Smooth muscle cell (in vitro differentiated cells): ENCODE data around the gene C2CD4B. TPM values are rescaled to one million over a fixed set of nuclear protein-coding genes. Genes with fewer than 3 reads are reported as not detected.
A peak's percentile ranks its signal among the peaks of the same experiment; 100 is the strongest.

Source experiments
- DNase-seq: peaks from one replicate; lab custom pipeline; 2025; ENCODE audit not compliant: unreplicated experiment; lab: John Stamatoyannopoulos, UW
- H2AFZ ChIP-seq: fragments of 200-600 bp; sonication (generic); 2 replicates; pipeline ENCODE4 v1.6.0; 2016; ENCODE audit warnings: antibody characterized with exemption, low read depth, mild to moderate bottlenecking
- H3F3A ChIP-seq: fragments of 200-600 bp; sonication (generic); 2 replicates; pipeline ENCODE4 v1.6.0; 2017; ENCODE audit warnings: antibody characterized with exemption, low read depth
- H3K27ac ChIP-seq: fragments of 200-600 bp; sonication (generic); 2 replicates; pipeline ENCODE4 v1.5.1; 2016; ENCODE audit warnings: low read depth, mild to moderate bottlenecking
- H3K27me3 ChIP-seq: fragments of 200-600 bp; sonication (generic); 2 replicates; pipeline ENCODE4 v1.6.1; 2016; ENCODE audit warnings: low read depth, mild to moderate bottlenecking
- H3K36me3 ChIP-seq: fragments of 200-600 bp; sonication (generic); 2 replicates; pipeline ENCODE4 v1.5.1; 2016; ENCODE audit warnings: low read depth
- H3K4me1 ChIP-seq: fragments of 200-600 bp; sonication (generic); 2 replicates; pipeline ENCODE4 v1.5.1; 2016; ENCODE audit warnings: low read depth
- H3K4me2 ChIP-seq: fragments of 200-600 bp; sonication (generic); 2 replicates; pipeline ENCODE4 v1.6.0; 2016; ENCODE audit warnings: mild to moderate bottlenecking
- H3K4me3 ChIP-seq: fragments of 200-600 bp; sonication (generic); 2 replicates; pipeline ENCODE4 v1.5.1; 2016; ENCODE audit warnings: mild to moderate bottlenecking
- H3K79me2 ChIP-seq: fragments of 200-600 bp; sonication (generic); 2 replicates; pipeline ENCODE4 v1.6.0; 2016; ENCODE audit warnings: low read depth, mild to moderate bottlenecking
- H3K9ac ChIP-seq: fragments of 200-600 bp; sonication (generic); 2 replicates; pipeline ENCODE4 v1.6.0; 2016; ENCODE audit warnings: low read depth
- H3K9me3 ChIP-seq: fragments of 200-600 bp; sonication (generic); replicated peaks from 2 replicates; pipeline ENCODE4 v1.5.1; 2016; ENCODE audit warnings: low read depth
- H4K20me1 ChIP-seq: fragments of 200-600 bp; sonication (generic); 2 replicates; pipeline ENCODE4 v1.6.0; 2016; ENCODE audit warnings: low read depth
- WGBS: methylation state at CpG from one replicate; pipeline ENCODE4 v1.1.7; 2016; ENCODE audit warnings: low lambda C conversion rate; 5-methylcytosine and 5-hydroxymethylcytosine counted together
- polyA plus RNA-seq: library from polyadenylated mRNA; unstranded; fragments of >200 nt; fragmentation: Nextera tagmentation; extraction: Ambion mirVana; gene quantifications from 2 replicates; pipeline ENCODE4 v1.2.1, GENCODE V29; 2016
- total RNA-seq: library from RNA; depleted of rRNA; stranded (reverse); fragments of >200 nt; gene quantifications from 2 replicates; pipeline ENCODE4 v1.2.3, GENCODE V29; 2014
- TF ChIP-seq, protein P1 (sequence below): fragments of 200-600 bp; sonication (generic); IDR thresholded peaks from 2 replicates; pipeline ENCODE4 v1.5.1; 2017; ENCODE audit warnings: borderline replicate concordance, mild to moderate bottlenecking, antibody characterized with exemption; ENCODE audit not compliant: insufficient read depth, poor library complexity, severe bottlenecking

C2CD4B gene
- total and polyA plus RNA-seq, 2 experiments from 2014 or later = 0.71 to 0.81 TPM

DNA sequence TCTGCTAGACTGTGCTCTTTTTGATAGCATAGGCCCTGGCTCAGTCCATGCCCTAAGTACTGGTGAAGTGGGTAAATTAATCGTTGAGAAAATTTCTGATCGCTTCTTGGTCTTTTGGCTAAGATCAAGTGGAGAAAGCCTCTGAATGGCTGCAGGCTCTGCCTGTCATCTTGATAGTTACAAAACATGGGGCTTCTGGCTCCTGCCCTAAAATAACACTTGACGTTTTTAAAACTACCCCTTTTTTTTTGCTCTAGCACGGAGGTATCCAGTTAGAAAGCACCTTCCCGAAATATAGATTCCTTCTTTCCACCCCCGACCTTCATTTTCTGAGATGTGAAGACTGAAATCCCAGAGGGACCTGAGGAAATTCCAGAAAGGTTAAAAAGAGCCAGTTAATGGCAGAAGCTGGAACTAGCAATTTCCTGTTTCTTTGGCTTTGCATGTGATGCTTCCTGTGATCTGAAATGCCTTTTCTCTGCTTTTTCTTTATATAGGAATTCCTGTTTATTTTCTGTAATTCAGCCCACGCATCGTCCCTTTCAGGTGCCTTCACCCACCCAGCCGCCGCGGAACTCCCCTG lies 799 bp upstream of the C2CD4B start:
- 92% methylated on average over 11 of the region's 11 CpGs for WGBS
- Histone ChIP-seq H3K36me3 (no peaks in the 10 kb centered on the region), H3K4me2 (no peak overlapping the region), H3F3A (no peaks in the 10 kb centered on the region), H3K9ac (no peak overlapping the region), H3K9me3 (no peaks in the 10 kb centered on the region), H3K4me3 (no peak overlapping the region), H3K79me2 (no peaks in the 10 kb centered on the region), H3K27me3 (peaks cover 85% of the 10 kb centered on the region), H2AFZ (no peak overlapping the region), H3K27ac (no peak overlapping the region), H4K20me1 (no peaks in the 10 kb centered on the region), H3K4me1 (peaks cover 8% of the 10 kb centered on the region)
- TF ChIP-seq, protein P1, sequence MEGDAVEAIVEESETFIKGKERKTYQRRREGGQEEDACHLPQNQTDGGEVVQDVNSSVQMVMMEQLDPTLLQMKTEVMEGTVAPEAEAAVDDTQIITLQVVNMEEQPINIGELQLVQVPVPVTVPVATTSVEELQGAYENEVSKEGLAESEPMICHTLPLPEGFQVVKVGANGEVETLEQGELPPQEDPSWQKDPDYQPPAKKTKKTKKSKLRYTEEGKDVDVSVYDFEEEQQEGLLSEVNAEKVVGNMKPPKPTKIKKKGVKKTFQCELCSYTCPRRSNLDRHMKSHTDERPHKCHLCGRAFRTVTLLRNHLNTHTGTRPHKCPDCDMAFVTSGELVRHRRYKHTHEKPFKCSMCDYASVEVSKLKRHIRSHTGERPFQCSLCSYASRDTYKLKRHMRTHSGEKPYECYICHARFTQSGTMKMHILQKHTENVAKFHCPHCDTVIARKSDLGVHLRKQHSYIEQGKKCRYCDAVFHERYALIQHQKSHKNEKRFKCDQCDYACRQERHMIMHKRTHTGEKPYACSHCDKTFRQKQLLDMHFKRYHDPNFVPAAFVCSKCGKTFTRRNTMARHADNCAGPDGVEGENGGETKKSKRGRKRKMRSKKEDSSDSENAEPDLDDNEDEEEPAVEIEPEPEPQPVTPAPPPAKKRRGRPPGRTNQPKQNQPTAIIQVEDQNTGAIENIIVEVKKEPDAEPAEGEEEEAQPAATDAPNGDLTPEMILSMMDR = no peak
- DNase-seq = no peak

DNA sequence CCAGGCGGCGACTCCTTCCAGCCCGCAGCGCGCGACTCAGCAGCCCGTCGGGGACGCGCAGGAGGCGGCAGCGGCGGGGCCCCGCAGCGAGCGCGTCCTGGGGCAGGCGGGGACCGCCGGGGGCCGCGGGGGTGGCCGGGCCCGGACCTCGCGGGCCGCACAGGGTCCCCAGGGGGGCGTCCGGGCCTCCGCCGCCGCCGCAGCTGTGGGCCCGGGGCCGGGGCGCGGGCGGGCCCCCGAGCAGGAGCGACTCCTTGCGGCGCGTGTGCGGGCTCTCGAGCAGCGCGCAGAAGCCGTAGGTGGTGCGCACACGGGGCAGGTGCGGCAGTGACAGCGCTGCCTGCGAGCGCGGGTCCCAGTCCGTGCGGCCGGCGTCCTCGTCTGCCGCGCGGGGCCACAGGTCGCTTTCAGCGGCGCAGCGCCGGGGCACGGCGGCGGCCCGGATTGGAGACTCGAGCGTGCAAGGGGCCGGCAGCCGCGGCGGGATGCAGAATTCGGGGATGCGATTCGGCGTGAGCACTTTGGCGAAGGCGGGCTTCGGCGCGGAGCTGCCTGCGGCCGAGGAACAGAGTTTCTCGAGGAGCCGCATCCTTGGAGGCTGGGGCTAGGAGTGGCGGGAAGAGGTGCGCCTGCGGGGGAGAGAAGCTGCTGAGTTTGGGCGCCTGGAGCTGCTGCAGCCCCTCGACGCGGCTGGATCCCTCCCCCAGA lies 535 bp downstream of the C2CD4B start:
- Histone ChIP-seq H3K9ac (no peak overlapping the region), H3K9me3 (no peaks in the 10 kb centered on the region), H3K36me3 (no peaks in the 10 kb centered on the region), H4K20me1 (no peaks in the 10 kb centered on the region), H3K4me1 (peaks cover 8% of the 10 kb centered on the region), H3K27me3 (peaks cover 94% of the 10 kb centered on the region), H3K4me3 (peak overlapping the region; percentile 53), H3K79me2 (no peaks in the 10 kb centered on the region), H3K4me2 (peak overlapping the region; percentile 89), H3F3A (no peaks in the 10 kb centered on the region), H3K27ac (no peak overlapping the region), H2AFZ (no peak overlapping the region)
- DNase-seq = no peak
- 2% methylated on average over 63 of the region's 98 CpGs for WGBS
- TF ChIP-seq, protein P1 = peak; percentile 4

DNA sequence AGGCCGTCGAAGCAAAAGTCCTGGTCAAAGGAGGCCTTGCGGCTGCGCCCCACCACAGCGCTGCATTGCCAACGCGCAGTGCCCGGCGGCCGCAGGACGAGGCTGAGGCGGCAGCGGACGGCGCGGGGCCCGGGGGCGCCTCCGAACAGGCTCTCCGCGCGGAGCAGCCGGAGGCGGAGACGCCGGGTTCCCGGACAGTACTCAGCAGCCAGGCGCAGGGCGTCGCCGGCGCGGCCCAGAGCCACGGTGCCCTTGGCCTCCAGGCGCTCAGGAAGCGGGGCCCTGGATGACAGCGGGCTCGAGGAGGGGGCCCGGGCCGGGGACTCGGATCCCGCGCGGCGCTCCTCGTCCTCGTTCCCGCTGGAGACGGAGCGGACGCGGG lies 1.1 kb downstream of the C2CD4B start:
- Histone ChIP-seq H3K9me3 (no peaks in the 10 kb centered on the region), H3K79me2 (no peaks in the 10 kb centered on the region), H2AFZ (peak overlapping the region; percentile 54), H3K4me1 (peaks cover 8% of the 10 kb centered on the region), H3K4me2 (peak overlapping the region; percentile 84), H3K27ac (no peak overlapping the region), H3K4me3 (peak overlapping the region; percentile 48), H3F3A (no peaks in the 10 kb centered on the region), H4K20me1 (no peaks in the 10 kb centered on the region), H3K36me3 (no peaks in the 10 kb centered on the region), H3K9ac (no peak overlapping the region), H3K27me3 (peaks cover 94% of the 10 kb centered on the region)
- TF ChIP-seq, protein P1 = no peak
- 4% methylated on average over 41 of the region's 52 CpGs for WGBS
- no peak for DNase-seq
